H54 (cell line): ENCODE results near the gene CCT6A.
"Not testable (repeated sequence)": the region's sequence is repeated elsewhere in the genome, so short reads cannot be mapped to it uniquely, and the experiment has no call there.

ENCODE experiments used
- DNase-seq: peaks from one replicate; pipeline ENCODE4 v3.0.0; 2011; ENCODE audit warnings: low spot score, mixed read lengths; ENCODE audit not compliant: insufficient read length
- FAIRE-seq: peaks from 3 replicates; lab custom pipeline; 2011; peaks lifted over from hg19 to GRCh38; lab: Jason Lieb, UNC
- POLR2A ChIP-seq: IDR thresholded peaks from 2 replicates; pipeline ENCODE4 v1.6.1; 2011; ENCODE audit warnings: low read depth, mild to moderate bottlenecking, low read length

The CCT6A gene

DNA sequence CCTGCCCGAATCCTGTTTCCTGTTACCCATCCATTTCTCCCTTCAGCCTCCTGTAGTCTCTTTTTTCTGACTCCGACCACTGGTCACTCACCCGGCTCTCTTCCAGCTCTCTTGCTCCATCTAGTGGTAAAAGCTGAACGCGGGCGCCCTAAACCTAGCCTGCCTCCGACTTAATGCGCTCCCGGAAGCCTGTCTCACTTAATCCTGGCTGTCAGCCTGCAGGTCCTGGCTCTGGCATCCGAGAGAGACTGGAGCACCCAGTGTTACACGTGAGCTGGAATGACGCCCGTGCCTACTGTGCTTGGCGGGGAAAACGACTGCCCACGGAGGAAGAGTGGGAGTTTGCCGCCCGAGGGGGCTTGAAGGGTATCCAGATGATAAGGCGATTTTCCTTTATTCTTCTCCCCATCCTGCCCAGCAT is 22.8 kb downstream of the CCT6A start:
- no peak for TF ChIP-seq POLR2A
- peak; percentile 85 for DNase-seq
- FAIRE-seq, result no peak

DNA sequence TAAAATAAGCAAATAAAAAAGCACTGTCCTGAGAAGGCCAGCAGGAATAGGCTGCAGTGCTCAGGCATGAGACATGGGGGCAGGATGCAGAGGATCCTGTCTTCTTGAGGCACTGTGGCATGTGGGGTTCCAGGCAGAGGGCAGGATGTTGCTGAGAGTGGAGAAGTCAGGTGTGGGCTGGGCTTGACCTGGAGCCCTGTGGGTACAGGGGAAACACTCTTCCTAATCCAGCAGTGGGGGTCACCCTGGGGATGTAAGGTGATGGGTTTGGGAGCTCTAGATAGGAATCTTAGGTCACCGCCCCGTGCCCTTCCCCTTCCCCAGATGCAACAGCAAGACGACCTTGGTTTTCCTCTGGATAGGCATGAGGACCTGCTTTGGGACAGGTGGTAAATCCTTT is 26.1 kb downstream of the CCT6A start:
- TF ChIP-seq POLR2A, result no peak
- FAIRE-seq (no peak), DNase-seq (no peak)

- FAIRE-seq, result no peak
- TF ChIP-seq POLR2A, result no peak
- DNase-seq, result no peak
Observed at GRCh38 chr7:56078196-56078595, 26.6 kb downstream of the CCT6A start.

GRCh38 chr7:56079450-56080185 is 28.1 kb downstream of the CCT6A start:
- no peak for DNase-seq
- no peak for FAIRE-seq
- no peak for TF ChIP-seq POLR2A

DNA sequence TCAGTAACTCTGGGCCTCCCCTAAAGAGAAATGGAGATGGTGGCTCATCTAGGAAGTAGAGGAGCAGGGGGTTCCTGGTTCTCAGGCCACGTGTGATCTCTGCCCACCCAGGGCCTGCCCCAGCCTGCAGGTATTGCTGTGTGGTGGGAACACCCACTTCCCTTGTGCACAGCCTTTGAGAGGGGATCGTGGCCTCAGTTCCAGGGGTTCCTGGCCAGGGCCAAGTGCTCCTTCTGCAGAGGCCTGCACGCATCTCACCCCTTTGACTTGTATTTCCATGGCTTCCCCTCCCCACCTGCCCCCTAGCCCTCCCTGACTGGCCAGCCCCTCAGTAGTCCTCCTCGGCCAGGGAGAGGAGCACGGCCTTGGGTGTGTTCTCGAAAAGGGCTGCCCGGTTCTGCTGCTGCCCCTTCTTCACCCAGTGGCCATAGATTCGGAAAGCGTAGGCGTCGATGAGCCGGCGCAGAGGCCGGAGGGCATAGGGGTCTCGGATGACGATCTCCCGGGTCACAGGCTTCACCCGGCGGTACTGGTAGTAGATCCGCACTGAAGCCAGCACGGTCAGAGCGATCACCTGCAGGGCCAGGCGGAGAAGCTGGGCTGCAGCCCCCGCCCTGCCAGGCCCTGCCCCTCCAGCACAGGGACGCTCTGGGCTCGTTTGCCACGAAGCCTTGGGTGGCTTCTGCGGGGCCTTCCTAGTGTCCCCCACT is 29.3 kb downstream of the CCT6A start:
- not testable (repeated sequence) for DNase-seq, FAIRE-seq

GRCh38 chr7:56081626-56082340 is 30.2 kb downstream of the CCT6A start:
- TF ChIP-seq POLR2A, result no peak
- FAIRE-seq, result no peak
- DNase-seq, result no peak

DNA sequence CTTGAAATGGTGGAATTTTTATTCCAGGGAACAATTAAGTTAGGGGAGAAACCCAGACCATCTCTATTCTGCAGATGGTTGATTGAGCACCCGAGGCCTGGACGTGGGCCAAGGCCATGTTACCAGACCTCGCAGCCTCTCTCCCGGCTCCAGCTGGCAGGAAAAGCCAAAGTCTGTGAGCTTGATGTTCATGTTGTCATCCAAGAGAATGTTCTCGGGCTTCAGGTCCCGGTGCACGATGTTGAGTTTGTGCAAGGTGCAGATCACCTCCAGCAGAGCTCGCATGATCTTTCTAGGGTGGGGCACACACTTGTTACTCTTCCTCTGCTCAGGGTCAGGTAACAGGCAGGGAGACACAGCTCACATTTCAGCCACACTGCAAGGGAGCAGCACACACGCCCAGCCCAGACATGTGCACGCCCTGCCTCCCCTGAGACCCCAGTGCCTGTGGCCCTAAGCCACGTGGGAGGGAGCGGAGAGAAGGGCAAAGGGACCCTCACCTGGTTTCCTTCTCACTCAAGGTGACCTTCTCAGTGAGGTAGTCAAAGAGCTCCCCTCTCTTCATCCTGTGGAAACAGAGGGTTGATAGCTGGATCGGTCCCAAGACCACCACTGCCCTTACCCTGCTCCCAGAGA is 31.7 kb downstream of the CCT6A start:
- FAIRE-seq (no peak), DNase-seq (no peak)
- no peak for TF ChIP-seq POLR2A

- DNase-seq (no peak), FAIRE-seq (no peak)
- no peak for TF ChIP-seq POLR2A
Observed at GRCh38 chr7:56086761-56087160, 35.2 kb downstream of the CCT6A start.

DNA sequence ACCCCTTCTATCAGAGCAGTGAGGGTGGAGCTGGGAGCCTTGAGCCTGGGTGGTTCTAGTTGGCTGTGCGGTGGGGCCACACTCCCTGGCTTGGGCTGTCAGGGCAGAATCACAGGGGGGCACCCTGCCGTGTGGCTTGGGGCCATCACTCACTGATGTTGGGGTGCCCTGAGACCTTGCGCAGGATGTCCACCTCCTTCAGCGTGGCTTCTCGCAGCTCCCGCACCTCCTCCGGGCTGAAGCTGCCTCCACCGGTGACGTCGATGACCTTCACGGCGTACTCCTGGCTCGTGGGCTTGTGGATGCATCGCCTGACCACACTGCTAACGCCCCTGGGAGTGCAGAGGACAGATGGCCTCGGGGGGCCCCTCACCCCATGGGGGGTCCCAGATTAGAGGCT is 35.9 kb downstream of the CCT6A start:
- no peak for TF ChIP-seq POLR2A
- no peak for FAIRE-seq
- no peak for DNase-seq

DNA sequence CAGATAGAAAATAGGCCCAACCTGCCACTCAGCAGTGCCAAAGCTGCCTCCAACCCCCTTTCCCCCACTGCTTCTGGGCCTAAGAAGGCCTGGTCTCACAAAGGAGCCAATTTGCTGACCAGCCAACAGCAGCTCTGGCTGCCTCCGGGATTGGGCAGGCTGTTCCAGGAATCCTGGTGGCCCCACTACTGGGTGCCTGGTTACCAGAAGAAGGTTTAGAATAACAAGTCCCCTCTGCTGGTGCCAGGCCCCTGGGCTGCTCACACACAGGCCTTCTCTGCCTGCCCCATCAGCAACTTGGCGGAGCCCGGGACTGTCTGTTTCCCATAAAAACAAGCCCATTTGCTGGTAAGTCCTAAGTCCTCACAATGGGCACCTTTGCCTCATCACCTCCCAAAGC is 40.0 kb downstream of the CCT6A start:
- DNase-seq, result no peak
- no peak for FAIRE-seq
- no peak for TF ChIP-seq POLR2A

DNA sequence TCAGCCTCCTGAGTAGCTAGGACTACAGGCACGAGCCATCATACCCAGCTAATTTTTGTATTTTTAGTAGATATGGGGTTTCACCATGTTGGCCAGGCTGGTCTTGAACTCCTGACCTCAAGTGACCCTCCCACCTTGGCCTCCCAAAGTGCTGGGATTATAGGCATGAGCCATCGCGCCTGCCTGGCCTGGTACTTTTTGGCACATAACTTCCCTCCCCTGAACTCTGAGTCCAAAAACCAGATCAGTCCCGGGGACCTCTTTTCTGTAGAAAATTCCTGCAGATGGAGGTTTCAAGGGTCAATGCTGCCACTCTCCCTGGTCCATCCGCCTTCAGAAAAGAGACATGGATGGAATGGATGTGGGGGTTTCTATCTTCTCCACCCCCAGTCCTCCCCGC is 40.8 kb downstream of the CCT6A start:
- DNase-seq, FAIRE-seq: not testable (repeated sequence)

DNA sequence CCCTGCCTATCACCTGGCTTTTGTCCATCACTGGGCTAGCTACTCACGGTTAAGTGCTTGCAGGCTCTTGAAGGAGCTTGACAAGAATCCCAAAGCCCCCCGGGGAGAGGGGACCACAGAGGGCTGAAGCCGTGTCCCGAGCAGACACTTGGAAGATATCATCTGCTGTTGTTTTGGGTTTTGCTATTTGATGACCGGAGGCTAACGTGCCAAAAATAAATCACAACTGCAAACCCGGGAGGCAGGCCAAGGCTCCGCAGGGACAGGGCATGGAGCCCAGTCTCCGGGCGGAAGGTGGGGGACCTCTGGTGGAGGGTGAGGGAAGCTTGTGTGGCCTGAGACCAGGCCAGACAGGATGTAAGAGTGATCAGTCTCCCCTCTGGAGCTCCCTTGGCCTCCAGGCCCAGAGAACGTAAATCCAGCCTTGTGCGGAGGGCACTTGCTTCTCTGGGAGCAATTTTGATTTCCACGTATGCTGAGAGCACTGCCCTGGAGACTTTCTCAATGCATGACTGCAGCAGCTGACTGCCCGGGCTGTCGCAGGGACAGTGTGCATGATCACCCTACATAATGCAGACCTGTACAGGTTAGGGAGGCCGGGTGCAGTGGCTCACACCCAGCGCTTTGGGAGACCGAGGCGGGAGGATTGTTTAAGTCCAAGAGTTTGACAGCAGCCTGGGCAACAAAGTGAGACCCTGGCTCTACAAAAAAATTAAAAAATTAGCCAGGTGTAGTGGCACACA is 41.4 kb downstream of the CCT6A start, which contains the start of gene PHKG1:
TSS of gene PHKG1 (minus strand) at position 164 of the 743 bp plus-strand sequence. CDS start 4,011 bp downstream, outside the sequence.
- FAIRE-seq, result peak; percentile 48
- peak; percentile 95 for DNase-seq
- no peak for TF ChIP-seq POLR2A

DNA sequence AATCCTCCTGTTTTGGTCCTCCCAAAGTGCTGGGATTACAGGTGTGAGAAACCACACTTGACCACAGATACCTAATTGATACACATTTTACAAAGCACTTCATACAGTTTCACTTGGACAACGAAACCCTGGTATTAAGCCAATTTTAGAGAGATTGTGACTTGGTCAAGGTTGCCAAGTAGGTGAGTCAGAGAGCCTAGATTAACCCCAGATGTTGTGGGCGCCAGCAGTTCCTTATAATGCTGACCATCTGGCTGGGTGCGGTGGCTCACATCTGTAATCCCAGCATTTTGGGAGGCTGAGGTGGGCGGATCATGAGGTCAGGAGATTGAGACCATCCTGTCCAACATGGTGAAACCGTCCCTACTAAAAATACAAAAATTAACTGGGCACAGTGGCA is 46.1 kb downstream of the CCT6A start:
- DNase-seq (peak; percentile 71), FAIRE-seq (no peak)
- TF ChIP-seq POLR2A, result no peak

DNA sequence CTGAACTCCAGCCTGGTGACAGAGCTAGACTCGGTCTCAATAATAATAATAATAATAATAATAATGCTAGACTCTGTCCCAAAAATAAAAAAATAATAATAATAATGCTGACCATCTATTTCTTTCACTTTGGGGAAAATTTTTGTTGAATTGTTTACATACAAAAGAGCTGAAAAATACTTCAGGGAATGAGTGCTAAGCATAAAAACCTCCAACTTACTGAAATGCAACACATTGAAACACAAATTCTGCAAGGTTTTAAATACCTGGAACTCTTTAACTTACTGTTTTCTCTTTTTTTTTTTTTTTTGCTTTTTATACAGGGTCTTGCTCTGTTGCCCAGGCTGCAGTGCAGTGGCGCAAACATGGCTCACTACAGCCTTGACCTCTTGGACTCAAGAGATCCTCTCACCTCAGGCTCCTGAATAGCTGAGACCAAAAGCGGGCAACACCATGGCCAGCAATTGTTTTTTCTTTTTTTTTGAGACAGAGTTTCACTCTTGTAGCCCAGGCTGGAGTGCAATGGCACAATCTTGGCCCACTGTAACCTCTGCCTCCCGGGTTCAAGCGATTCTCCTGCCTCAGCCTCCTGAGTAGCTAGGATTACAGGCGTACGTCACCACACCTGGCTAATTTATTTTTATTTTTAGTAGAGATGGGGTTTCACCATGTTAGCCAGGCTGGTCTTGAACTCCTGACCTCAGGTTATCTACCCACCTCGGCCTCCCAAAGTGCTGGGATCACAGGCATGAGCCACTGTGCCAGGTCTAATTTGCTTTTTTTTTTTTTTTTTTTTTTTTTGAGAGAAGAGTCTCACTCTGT is 46.8 kb downstream of the CCT6A start:
- not testable (repeated sequence) for DNase-seq, FAIRE-seq
